ENCODE data around the gene SCTR. TPM values are rescaled to one million over a fixed set of nuclear protein-coding genes. Genes with fewer than 3 reads are reported as not detected.

Gene SCTR
- total RNA-seq, 1 donor from 2014 or later, result not detected

- Histone ChIP-seq H3K36me3 (no peaks in the 10 kb centered on the region), H3K27ac (no peak overlapping the region), H3K4me1 (no peaks in the 10 kb centered on the region), H3K9me3 (no peaks in the 10 kb centered on the region), H3K4me3 (no peak overlapping the region), H3K27me3 (no peaks in the 10 kb centered on the region)
- DNase-seq (ENCODE audit: low spot score in 2 of 2), result no peak
- no peak for TF ChIP-seq CTCF (IDR thresholded peaks at IDR 0.05)
- intact Hi-C loops (cut with DNase I), result no loop called here
Measured at GRCh38 chr2:119425119-119425405, 99.2 kb downstream of the SCTR start.

- Histone ChIP-seq H3K36me3 (no peaks in the 10 kb centered on the region), H3K4me1 (no peaks in the 10 kb centered on the region), H3K9me3 (no peaks in the 10 kb centered on the region), H3K27ac (no peak overlapping the region), H3K4me3 (no peak overlapping the region), H3K27me3 (no peaks in the 10 kb centered on the region)
- TF ChIP-seq CTCF (IDR thresholded peaks at IDR 0.05), result no peak
- intact Hi-C loops (cut with DNase I), result no loop called here
- no peak for DNase-seq (ENCODE audit: low spot score in 2 of 2)
Measured at GRCh38 chr2:119424284-119425118, 99.8 kb downstream of the SCTR start.

GRCh38 chr2:119423811-119424210 lies 100.5 kb downstream of the SCTR start:
- Histone ChIP-seq H3K27ac (no peak overlapping the region), H3K9me3 (no peaks in the 10 kb centered on the region), H3K4me3 (no peak overlapping the region), H3K4me1 (no peaks in the 10 kb centered on the region), H3K27me3 (no peaks in the 10 kb centered on the region), H3K36me3 (no peaks in the 10 kb centered on the region)
- no peak for DNase-seq (ENCODE audit: low spot score in 2 of 2)
- intact Hi-C loops (cut with DNase I), result no loop called here
- TF ChIP-seq CTCF (IDR thresholded peaks at IDR 0.05), result no peak

GRCh38 chr2:119423108-119423444 lies 101.2 kb downstream of the SCTR start:
- Histone ChIP-seq H3K4me3 (no peak overlapping the region), H3K27ac (no peak overlapping the region), H3K27me3 (no peaks in the 10 kb centered on the region), H3K9me3 (no peaks in the 10 kb centered on the region), H3K36me3 (no peaks in the 10 kb centered on the region), H3K4me1 (no peaks in the 10 kb centered on the region)
- intact Hi-C loops (cut with DNase I), result no loop called here
- no peak for TF ChIP-seq CTCF (IDR thresholded peaks at IDR 0.05)
- DNase-seq (ENCODE audit: low spot score in 2 of 2), result no peak

- Histone ChIP-seq H3K27ac (no peak overlapping the region), H3K27me3 (no peaks in the 10 kb centered on the region), H3K36me3 (no peaks in the 10 kb centered on the region), H3K4me3 (no peak overlapping the region), H3K9me3 (no peaks in the 10 kb centered on the region), H3K4me1 (no peaks in the 10 kb centered on the region)
- TF ChIP-seq CTCF (IDR thresholded peaks at IDR 0.05), result no peak
- intact Hi-C loops (cut with DNase I), result no loop called here
- DNase-seq (ENCODE audit: low spot score in 2 of 2), result no peak
Measured at GRCh38 chr2:119422360-119423107, 101.7 kb downstream of the SCTR start.

Measured in ascending aorta (tissue), 2 donors.